Inflammatory macrophage treated with lipopolysaccharide for 1 hour (primary cell): Measurements from ENCODE around the gene ANKRD17.

ENCODE experiments used
- DNase-seq, 2 donors: peaks; one replicate each; pipeline ENCODE4 v3.0.0-alpha.2; 2020 to 2022

The ANKRD17 gene

DNA sequence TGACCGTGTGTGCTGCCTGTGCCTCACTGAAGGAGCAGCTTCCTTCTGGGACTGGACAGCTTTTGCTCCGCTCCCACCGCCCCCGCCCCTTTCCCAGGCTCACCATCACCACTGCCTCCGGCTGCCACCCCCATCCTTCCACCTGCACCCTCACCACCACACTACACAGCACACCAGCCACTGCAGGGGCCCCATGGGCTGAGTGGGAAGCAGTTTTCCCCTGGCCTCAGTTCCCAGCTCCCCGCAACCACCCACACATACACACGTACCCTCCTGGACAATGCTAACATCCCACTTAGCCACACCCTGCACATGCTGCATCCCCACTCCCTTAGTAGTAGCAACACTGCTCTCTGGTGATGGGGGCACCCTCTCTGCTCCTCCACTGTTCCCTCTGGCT, 159.5 kb downstream of the ANKRD17 start:
- DNase-seq, result no peak

GRCh38 chr4:73098713-73099112, 159.9 kb downstream of the ANKRD17 start:
- no peak for DNase-seq

DNA sequence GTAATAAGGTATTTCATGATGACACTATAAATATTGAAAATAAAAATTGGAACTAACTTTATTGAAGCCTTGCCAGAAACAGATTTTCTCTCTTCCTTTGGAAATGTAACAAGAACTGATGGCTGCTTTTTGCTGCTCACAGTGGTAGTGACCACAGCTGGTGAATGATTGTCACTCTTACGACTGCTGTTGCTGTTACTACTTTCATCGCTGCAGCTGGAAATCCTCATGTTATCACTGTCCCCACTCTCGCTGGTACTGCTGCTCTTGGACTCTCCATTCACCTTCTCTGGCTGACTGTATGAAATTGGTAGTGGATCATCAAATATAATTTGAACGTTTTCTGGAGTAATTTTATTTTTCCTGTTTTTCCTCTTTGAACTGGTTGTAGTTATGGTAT, 160.6 kb downstream of the ANKRD17 start:
- no peak for DNase-seq

DNA sequence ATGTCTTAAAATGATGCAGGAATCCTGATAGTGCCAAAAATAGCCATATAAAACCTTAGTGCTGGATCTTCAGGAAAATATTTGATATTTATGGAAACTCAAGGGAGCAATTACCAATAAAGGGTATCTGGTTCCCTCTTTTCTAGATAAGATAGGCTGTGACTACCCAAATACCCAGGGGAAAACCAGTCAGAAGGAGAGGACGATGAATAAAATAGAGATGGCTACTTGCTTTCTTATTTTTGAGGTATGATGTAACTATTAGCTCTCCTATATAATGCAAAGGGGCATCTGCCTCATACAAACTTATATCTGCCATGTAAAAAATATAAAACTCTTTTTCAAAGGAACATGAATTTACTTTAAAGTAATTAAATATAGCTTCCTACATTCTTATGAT, 165.7 kb downstream of the ANKRD17 start:
- DNase-seq, result no peak

DNA sequence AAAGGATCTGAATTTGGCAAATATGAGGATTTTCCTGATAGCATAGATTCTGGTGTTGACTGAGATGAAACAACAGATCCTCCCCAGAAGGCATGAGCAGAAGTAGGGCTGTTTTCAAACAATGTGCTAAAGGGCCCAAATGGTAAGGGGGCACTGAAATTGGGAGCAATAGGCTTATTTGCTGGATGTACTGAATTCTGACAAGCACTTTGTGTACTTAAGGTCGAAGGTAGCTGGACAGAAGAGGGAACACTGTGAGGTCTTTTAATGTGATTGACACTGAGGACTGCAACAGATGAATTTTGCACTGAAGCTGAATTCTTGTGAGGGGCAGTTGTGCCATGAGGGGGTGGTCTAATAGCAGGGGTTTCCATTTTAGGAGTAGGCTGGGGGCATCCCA, 167.9 kb downstream of the ANKRD17 start:
- no peak for DNase-seq

DNA sequence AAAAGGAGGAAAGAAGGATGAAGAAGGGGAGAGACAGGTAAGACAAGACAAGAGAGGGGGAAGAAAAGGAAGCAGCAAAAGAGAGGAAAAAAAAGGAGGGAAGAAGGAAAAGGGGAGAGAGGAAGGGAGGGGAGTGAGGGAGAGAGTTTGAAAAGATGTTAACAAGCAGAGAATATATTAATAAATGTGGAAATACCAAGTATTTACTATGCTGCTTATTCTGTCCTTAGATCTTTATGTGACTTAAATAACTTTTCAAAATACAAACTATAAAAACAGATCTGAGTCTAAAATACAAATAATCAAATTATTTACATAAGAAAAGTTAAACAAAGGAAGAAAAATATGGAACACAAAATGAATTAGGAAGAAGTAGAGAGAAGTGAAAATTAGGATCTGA, 170.7 kb downstream of the ANKRD17 start:
- no peak for DNase-seq

- DNase-seq, result no peak
These were observed 172.3 kb downstream of the ANKRD17 start for GRCh38 chr4:73086095-73086868.

DNA sequence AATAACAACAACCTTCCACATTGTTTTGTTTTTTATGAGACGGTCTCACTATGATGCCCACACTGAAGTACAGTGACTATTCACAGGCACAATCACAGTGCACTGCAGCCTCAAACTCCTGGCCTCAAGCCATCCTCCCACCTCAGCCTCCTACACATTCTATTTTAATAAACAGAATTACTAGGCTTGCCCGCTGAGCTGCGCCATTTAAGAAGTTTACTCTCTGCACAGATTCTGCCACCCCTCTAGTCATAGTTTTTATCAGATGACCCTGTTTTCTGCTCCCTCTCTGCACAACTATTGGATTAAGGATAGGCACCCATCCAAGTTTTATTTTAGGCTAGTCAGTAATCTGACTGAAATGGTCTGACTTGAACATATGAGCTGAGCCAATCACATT, 177.8 kb downstream of the ANKRD17 start:
- peak; percentile 10 to 31 for DNase-seq

- no peak for DNase-seq
These were observed 182.8 kb downstream of the ANKRD17 start for GRCh38 chr4:73075832-73076231.

DNA sequence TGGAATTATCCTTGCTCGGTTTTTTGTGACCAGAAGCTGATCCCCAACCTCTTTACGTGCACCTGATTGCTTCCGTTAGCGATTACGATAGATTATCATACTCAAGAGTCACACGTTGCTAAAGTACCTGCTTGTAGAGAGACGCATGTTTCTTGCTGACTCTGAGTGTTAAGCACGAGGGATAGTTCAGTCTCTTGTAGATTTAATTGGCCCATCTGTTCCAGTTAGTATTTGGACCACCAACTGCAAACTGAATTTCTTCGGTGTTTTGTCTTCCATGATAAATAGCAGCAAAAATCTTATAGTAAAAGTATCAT, 188.6 kb downstream of the ANKRD17 start:
- DNase-seq, result no peak

DNA sequence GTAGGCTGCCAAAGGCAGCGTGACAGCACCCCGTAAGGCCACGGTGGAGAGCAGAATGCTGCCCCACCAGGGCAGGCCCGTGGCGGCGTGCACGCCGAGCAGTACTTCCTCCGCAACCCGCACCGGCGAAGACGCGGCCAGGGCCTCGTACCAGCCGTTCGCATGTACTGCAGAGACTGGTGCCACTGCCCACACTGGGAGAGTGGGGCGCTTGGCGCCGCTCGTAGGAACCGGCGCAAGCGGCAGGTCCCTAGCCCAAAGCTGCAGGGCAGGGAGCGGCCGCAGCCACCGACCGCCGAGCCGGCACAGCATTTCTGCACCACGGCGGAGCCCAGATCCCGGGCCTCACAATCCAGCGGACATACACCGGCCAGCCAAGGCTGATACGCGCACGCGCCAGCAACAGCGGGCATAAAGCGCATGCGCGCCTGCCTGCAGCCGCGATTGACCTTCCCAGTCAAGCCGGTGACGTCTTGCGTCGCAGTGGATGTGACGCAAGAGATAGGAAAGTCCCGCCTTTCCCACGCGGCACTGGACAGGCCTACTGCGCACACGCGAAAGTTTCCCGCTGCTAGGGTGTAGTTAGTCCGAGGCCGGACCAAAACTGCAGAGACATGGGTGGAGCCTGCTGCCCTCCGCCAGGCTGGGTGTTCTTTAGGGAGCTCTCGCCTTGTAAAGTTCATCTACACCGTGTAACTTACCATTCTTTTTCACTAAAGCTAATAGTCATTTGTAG, 189.1 kb downstream of the ANKRD17 start, which contains the start of gene COX18:
TSS of gene COX18 (minus strand) at position 379 of the 736 bp plus-strand sequence. CDS start at position 312, 67 bp downstream.
- peak; percentile 99 for DNase-seq

DNA sequence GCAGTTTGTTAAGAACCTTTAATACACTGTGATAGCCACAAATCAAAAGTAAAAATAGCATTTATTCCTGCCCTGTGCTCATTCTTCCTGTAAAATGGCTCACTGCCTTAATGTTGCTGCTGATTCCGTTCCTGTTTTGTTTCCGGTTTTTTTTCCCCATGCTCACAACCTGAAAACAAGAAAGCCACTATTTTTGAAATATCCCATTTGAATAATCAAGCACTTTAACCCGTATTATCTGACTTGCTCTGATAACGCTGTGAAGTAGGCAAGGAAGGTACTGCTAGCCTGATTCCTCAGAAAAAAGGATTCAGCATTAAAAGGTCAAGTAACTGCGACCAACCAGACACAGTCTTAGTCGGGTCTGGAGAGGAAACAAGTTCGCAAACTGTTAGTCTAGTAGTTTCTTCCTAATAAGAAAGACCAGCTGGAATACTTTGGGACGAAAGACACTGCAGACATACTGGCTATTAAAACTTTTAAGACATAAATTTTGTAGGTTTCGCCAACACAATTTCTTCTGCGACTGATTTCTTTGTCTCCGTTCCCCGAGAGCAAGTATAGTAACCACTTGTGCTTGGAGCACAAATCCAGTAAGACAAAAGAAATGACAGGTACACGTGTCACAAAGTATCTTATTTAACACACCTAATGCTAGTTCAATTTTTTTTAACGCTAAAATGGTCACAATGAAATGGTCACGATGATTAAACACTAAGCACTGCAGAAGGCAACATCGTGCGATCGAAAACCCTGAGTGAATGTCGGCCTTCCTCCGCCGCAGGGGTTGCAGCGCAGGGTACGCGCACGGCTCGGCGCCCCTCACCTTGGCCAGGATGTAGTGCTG, 189.9 kb downstream of the ANKRD17 start:
- DNase-seq, result peak; percentile 56 to 59

GRCh38 chr4:73067971-73068394, 190.6 kb downstream of the ANKRD17 start:
- DNase-seq, result no peak

- no peak for DNase-seq
These were observed 191.7 kb downstream of the ANKRD17 start for GRCh38 chr4:73066928-73067327.

DNA sequence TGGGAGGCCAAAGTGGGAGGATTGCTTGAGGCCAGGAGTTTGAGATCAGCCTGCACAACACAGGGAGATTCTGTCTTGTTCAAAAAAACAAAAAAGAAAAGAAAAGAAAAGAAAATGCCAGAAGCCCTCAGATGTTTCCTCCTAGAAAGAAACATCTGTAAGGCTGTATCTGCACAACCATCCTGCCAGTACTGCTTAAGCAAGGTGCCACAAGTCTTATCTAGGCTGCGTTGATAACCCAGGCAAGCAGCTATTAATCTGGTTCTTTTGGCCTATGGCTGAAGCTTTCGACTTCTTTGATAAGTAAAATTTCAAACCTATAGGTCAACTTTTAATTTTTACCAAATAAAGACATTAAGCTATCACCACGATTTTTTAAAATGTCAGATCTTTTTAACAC, 192.2 kb downstream of the ANKRD17 start:
- DNase-seq, result no peak

GRCh38 chr4:73064536-73064935, 194.1 kb downstream of the ANKRD17 start:
- no peak for DNase-seq

DNA sequence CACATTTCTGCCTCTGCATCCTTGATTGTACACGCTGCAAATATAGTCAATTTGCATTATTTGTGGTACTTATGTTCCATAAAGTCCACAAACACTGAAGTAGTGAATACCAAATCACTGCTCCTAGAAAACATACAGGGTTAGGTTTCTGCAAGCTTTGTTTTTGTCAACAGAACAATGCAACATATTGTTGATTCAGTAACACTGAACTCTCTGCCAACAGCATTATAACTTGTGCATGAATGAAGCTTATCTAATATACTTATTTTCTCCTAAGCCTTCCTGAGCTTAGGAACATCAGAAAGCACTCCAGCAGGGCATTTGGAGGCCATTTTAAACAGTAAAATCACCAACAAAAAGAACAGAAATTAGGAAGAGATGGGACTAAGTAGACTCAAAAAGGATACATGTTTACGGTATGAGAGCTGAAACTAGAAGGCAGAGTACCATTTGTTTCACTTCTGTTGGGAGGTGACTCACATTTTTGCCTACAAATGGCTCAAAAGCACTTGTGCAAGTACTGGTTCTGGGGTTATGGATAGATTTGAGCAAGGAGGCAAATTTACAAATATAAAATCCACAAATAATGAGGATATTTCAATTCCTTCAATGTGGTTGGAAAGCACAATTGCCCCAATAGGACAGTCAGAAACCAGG, 203.2 kb downstream of the ANKRD17 start:
- DNase-seq, result no peak

DNA sequence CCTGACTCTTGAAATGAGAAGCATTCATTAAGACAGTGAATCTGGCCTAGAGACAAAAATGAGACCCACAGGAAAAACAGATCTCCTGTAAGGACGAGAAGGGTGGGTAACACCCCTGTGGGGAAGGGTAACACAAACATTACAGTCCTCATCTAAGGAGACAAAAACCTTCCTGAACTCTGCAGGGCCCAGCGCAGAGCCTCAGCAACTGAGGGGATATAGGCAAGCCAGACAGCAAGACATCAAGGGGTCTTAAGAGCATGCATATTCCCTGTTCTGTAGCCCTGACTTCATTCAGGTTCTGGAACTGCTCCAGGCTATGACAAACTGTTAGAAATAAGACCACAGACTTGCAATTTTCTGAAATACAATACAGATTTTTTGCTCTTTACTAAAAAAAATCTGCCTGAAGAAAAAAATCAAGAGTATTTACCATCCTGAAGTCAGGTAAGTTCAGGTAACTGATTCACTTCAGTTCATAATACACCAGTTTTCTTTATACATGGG, 204.6 kb downstream of the ANKRD17 start:
- no peak for DNase-seq

DNA sequence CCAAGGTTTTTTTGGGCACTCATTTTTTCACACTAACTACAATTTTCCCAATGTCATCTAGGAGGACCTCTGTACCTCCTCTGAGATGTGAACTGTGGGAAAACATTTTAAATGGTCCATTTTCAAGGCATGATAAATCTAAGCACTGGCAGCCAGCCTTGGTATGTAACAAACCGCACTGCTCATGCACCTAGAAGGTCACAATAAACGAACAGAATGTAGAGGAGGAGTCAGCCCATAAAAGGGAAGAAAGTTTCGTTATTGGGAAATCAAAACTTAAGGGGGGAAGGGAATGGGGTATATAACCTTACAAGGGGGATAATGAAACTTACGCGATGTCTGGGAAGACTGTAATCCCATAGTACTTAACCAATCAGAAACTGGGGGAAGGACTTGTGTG, 205.5 kb downstream of the ANKRD17 start:
- DNase-seq, result no peak

DNA sequence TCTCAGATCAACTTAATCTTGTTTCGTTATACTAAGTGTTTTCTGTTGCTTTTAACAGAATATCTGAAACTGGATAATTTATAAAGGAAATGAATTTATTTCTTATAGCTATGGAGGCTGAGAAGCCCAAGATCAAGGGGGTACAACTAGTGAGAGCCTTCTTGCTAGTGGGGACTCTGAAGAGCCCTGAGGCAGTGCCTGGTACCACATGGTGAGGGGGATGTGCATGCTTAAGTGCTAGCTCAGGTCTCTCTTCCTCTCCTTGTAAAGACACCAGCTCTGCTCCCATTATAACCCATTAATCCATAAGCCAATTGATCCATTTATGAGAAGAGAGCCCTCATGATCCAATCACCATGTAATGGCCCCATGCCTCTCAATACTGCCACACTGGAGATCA, 207.0 kb downstream of the ANKRD17 start:
- DNase-seq, result no peak

- DNase-seq, result no peak
These were observed 212.7 kb downstream of the ANKRD17 start for GRCh38 chr4:73045879-73046278.

- no peak for DNase-seq
These were observed 221.5 kb downstream of the ANKRD17 start for GRCh38 chr4:73037057-73037456.

DNA sequence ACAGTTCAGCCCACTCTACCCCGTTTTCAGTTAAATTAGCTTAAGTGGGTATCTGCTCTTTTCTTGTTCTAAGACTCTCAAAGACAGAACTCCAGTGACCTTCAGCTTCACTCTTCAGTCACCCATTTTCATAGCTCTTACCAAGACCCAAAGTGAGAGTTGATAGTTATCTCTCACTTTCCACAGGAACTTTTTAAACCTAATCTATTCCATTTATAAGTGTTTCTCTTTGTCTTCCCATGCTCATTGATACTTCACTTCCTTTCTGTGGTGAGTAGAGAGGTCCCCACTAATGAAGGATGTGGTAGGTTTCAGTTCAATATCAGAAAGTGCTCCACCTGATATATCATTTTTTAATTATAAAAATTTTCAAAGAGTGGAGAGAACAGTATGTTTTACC, 222.5 kb downstream of the ANKRD17 start:
- DNase-seq, result no peak
